HEK293T (cell line): ENCODE data around the gene ERCC8.

Experiments used
- FOXA1 ChIP-seq: fragments of 450-650 bp; IDR thresholded peaks from 2 replicates; pipeline ENCODE4 v1.6.1; 2016; ENCODE audit warnings: mild to moderate bottlenecking
- FOXK2 ChIP-seq: fragments of 450-650 bp; IDR thresholded peaks from 2 replicates; pipeline ENCODE4 v1.6.1; 2016; ENCODE audit warnings: mild to moderate bottlenecking
- PKNOX1 ChIP-seq: fragments of 450-650 bp; IDR thresholded peaks from 2 replicates; pipeline ENCODE4 v1.6.1; 2016
- SP1 ChIP-seq: fragments of 450-650 bp; IDR thresholded peaks from 2 replicates; pipeline ENCODE4 v1.6.1; 2017
- ZNF384 ChIP-seq: fragments of 450-650 bp; IDR thresholded peaks from 2 replicates; pipeline ENCODE4 v1.6.1; 2016

DNA sequence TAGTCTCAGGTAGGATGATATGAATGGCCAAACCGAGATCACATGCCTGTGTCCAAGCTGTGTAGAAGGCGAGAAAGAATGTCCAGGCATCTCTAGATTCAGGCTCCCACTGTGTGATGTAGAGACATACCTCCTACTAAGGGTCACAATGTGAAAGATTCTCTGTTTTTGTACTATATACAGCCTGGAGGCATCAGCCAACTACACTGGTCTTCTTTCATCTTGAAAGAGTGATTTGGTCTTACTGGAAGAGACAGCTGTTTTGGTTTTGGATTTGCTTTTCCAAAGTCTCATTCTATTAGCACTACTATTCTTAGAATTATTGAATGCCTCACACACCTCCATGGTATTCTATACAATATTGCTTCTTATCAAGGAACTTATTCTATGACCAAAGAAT, 26.4 kb downstream of the ERCC8 start:
- no peak for TF ChIP-seq PKNOX1
- TF ChIP-seq SP1, result no peak
- no peak for TF ChIP-seq FOXK2
- no peak for TF ChIP-seq ZNF384
- no peak for TF ChIP-seq FOXA1
